GM12878 (cell line): ENCODE data around the gene TRPT1. TPM values are rescaled to one million over a fixed set of nuclear protein-coding genes. Genes with fewer than 3 reads are reported as not detected.

Source experiments
- BACH1 ChIP-seq: fragments of 450-650 bp; IDR thresholded peaks from 2 replicates; pipeline ENCODE4 v1.6.1; 2017; ENCODE audit warnings: mild to moderate bottlenecking, borderline replicate concordance
- BMI1 ChIP-seq: fragments of 450-650 bp; IDR thresholded peaks from 2 replicates; pipeline ENCODE4 v1.6.1; 2016; ENCODE audit warnings: mild to moderate bottlenecking, moderate library complexity, borderline replicate concordance
- CBX5 ChIP-seq: sonication (generic); IDR thresholded peaks from 2 replicates; pipeline ENCODE4 v1.6.1; 2016; ENCODE audit warnings: low read depth, moderate library complexity, mild to moderate bottlenecking, inconsistent platforms
- DPF2 ChIP-seq: fragments of 450-650 bp; IDR thresholded peaks from 2 replicates; pipeline ENCODE4 v1.6.1; 2017; ENCODE audit warnings: mild to moderate bottlenecking
- EED ChIP-seq: sonication (generic); IDR thresholded peaks from 2 replicates; pipeline ENCODE4 v1.6.1; 2016; ENCODE audit warnings: antibody characterized with exemption, low read depth
- HSF1 ChIP-seq: fragments of 150-350 bp; IDR thresholded peaks from 2 replicates; pipeline ENCODE4 v1.6.1; 2014; ENCODE audit warnings: mild to moderate bottlenecking, low read depth, low read length
- IRF4 ChIP-seq: IDR thresholded peaks from 2 replicates; pipeline ENCODE4 v1.6.1; 2011; ENCODE audit warnings: low read depth, low read length
- JUND ChIP-seq: IDR thresholded peaks from 2 replicates; pipeline ENCODE4 v1.6.1; 2012; ENCODE audit warnings: low read depth, mild to moderate bottlenecking, low read length, improper control_type of control experiment, moderate library complexity
- MEF2A ChIP-seq: IDR thresholded peaks from 2 replicates; pipeline ENCODE4 v1.6.1; 2011; ENCODE audit warnings: low read depth, mild to moderate bottlenecking, low read length, moderate library complexity; ENCODE audit not compliant: insufficient read depth
- NFYB ChIP-seq: IDR thresholded peaks from 2 replicates; pipeline ENCODE4 v1.6.1; 2011; ENCODE audit warnings: low read depth, mild to moderate bottlenecking, low read length, improper control_type of control experiment, moderate library complexity; ENCODE audit not compliant: insufficient read depth
- NKRF ChIP-seq: fragments of 450-650 bp; conservative IDR thresholded peaks from 2 replicates; pipeline ENCODE4 v1.6.1; 2017; ENCODE audit warnings: mild to moderate bottlenecking, moderate library complexity
- POLR2A ChIP-seq: IDR thresholded peaks from 2 replicates; pipeline ENCODE4 v1.6.1; 2011; ENCODE audit warnings: low read depth, mild to moderate bottlenecking, low read length
- POLR2AphosphoS5 ChIP-seq: IDR thresholded peaks from 2 replicates; pipeline ENCODE4 v1.6.1; 2011; ENCODE audit warnings: mild to moderate bottlenecking, low read length, inconsistent platforms
- RAD21 ChIP-seq: IDR thresholded peaks from 2 replicates; pipeline ENCODE4 v1.6.1; 2011; ENCODE audit warnings: mild to moderate bottlenecking, low read depth, low read length, moderate library complexity; ENCODE audit not compliant: insufficient read depth
- ZBTB33 ChIP-seq: fragments of 450-650 bp; IDR thresholded peaks from 2 replicates; pipeline ENCODE4 v1.6.1; 2017; ENCODE audit warnings: mild to moderate bottlenecking
- ZNF24 ChIP-seq: fragments of 450-650 bp; IDR thresholded peaks from 2 replicates; pipeline ENCODE4 v1.6.1; 2017; ENCODE audit warnings: antibody characterized with exemption, mild to moderate bottlenecking
- ZNF384 ChIP-seq: IDR thresholded peaks from 2 replicates; pipeline ENCODE4 v1.6.1; 2012; ENCODE audit warnings: low read depth, mild to moderate bottlenecking, low read length, improper control_type of control experiment, borderline replicate concordance
- polyA plus RNA-seq, 11 experiments: library from polyadenylated mRNA; depleted of rRNA in 4 of 11; unstranded in 6 of 11; stranded (reverse) in 5 of 11; fragments of >200 nt; fragmentation: Nextera tagmentation in 4 of 11; fragmentation: Illumina TruSeq in 1 of 11; extraction: Ambion mirVana in 4 of 11; extraction: Trizol in 1 of 11; gene quantifications; 1 replicate in 1 of 11; 2 replicates in 10 of 11; pipeline versions ENCODE4 v1.2.1 to v1.2.3, GENCODE V29; 2011 to 2016; ENCODE audit warnings: inconsistent platforms in 2 of 11, missing spikeins in 2 of 11, low read depth in 1 of 11
- total RNA-seq, 4 experiments: library from RNA; depleted of rRNA in 3 of 4; stranded (reverse); fragments of >200 nt in 3 of 4; fragmentation: Illumina TruSeq in 1 of 4; extraction: Trizol in 1 of 4; gene quantifications; 2 replicates each; pipeline versions ENCODE4 v1.2.1 to v1.2.3, GENCODE V29; 2013 to 2021
- TF ChIP-seq, protein P1 (sequence below): IDR thresholded peaks from 2 replicates; pipeline ENCODE4 v1.6.1; 2011; ENCODE audit warnings: borderline replicate concordance, low read depth, mild to moderate bottlenecking, moderate library complexity, low read length; ENCODE audit not compliant: insufficient read depth, poor library complexity, severe bottlenecking
- TF ChIP-seq, protein P2 (sequence below): fragments of 450-650 bp; IDR thresholded peaks from 2 replicates; pipeline ENCODE4 v1.6.1; 2016; ENCODE audit warnings: mild to moderate bottlenecking

The TRPT1 gene
- total and polyA plus RNA-seq, 10 of the 15 experiments (the other 5 are each of a cell fraction or from before 2014, with no cell fraction given) = 7.1 to 63.0 (median 31.4) TPM

DNA sequence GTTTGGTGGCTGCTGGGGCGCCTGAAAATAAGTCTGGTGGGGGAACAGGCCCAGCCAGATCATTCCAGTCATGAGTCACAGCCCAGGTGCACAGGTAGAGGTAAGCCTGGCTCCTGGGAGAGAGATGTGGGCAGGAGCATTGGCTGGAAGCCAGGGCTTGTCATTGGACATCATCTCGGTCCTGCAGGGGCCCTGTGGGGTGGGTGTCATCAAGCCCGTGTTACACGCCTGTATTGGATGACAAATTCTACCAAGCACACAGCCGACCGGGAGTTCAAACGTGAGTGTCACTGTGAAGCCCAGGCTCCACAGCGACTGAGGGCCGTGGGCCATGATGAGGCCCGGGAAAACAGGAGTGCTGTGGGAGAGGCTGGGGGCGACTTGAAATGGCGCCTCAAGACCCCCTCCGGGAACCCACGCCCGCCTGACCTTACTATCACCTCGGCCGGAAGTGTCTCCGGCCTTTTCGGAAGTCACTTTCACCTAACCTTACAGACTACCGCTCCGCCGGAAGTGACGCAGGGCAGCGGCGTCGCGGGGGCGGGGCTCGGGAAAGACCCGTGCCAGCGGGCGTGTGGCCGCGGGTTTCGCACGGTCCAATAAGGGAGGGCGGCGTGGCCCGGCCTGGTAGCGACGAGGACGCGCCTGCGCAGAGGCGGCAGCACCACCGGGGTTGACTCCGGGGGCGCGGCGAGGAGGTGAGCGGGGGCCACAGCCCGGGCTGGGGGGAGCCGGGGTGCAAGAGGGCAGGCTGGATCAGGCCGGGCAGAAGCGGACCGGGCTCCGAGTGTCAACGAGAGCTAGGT lies 14.7 kb upstream of the TRPT1 start, which contains the start of gene FKBP2 (continued):
- 0 out of 2 replicates have a peak, but pooled peaks have one; percentile 32 for TF ChIP-seq IRF4
- TF ChIP-seq CBX5 = no peak
- TF ChIP-seq ZNF24 = no peak
- TF ChIP-seq RAD21 = no peak
- no peak for TF ChIP-seq ZBTB33
- TF ChIP-seq, protein P1, sequence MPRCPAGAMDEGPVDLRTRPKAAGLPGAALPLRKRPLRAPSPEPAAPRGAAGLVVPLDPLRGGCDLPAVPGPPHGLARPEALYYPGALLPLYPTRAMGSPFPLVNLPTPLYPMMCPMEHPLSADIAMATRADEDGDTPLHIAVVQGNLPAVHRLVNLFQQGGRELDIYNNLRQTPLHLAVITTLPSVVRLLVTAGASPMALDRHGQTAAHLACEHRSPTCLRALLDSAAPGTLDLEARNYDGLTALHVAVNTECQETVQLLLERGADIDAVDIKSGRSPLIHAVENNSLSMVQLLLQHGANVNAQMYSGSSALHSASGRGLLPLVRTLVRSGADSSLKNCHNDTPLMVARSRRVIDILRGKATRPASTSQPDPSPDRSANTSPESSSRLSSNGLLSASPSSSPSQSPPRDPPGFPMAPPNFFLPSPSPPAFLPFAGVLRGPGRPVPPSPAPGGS = no peak
- TF ChIP-seq HSF1 = 0 out of 2 replicates have a peak, but pooled peaks have one; percentile 9
- TF ChIP-seq JUND = no peak
- peak; percentile 94 for TF ChIP-seq POLR2A
- TF ChIP-seq NFYB = peak; percentile 72; the same call in 1 of the 2 replicates
- TF ChIP-seq, protein P2, sequence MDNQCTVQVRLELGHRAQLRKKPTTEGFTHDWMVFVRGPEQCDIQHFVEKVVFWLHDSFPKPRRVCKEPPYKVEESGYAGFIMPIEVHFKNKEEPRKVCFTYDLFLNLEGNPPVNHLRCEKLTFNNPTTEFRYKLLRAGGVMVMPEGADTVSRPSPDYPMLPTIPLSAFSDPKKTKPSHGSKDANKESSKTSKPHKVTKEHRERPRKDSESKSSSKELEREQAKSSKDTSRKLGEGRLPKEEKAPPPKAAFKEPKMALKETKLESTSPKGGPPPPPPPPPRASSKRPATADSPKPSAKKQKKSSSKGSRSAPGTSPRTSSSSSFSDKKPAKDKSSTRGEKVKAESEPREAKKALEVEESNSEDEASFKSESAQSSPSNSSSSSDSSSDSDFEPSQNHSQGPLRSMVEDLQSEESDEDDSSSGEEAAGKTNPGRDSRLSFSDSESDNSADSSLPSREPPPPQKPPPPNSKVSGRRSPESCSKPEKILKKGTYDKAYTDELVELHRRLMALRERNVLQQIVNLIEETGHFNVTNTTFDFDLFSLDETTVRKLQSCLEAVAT = 0 out of 2 replicates have a peak, but pooled peaks have one; percentile 76
- no peak for TF ChIP-seq ZNF384
- peak; percentile 95 for TF ChIP-seq POLR2AphosphoS5
- TF ChIP-seq DPF2 = peak; percentile 39; the same call in 1 of the 2 replicates
- TF ChIP-seq BACH1 = no peak
- TF ChIP-seq BMI1 = no peak
- TF ChIP-seq EED = 0 out of 2 replicates have a peak, but pooled peaks have one; percentile 7
- peak; percentile 60 for TF ChIP-seq NKRF
- TF ChIP-seq MEF2A = 0 out of 2 replicates have a peak, but pooled peaks have one; percentile 41
